Left renal pelvis (tissue), 4 donors: Measurements from ENCODE around the gene TBC1D2B. TPM values are rescaled to one million over a fixed set of nuclear protein-coding genes. Genes with fewer than 3 reads are reported as not detected.

ENCODE experiments used
- DNase-seq, 4 donors: peaks; one replicate each; pipeline ENCODE4 v3.0.0-alpha.2; 2013; ENCODE audit warnings: low read depth in 4 of 4, low spot score in 3 of 4
- polyA plus RNA-seq, 4 donors: library from polyadenylated mRNA; unstranded; fragments of 120-200 nt; gene quantifications; one replicate each; pipeline ENCODE4 v1.2.1, GENCODE V29; 2013; ENCODE audit not compliant: insufficient read length in 4 of 4

Gene TBC1D2B
- polyA plus RNA-seq, 4 donors: 30.1 to 45.4 (median 31.3) TPM

- no peak for DNase-seq
Observed at GRCh38 chr15:78057803-78058202, 19.7 kb downstream of the TBC1D2B start.

GRCh38 chr15:78056714-78057269, 20.7 kb downstream of the TBC1D2B start:
- DNase-seq: no peak

GRCh38 chr15:78055919-78056713, 21.4 kb downstream of the TBC1D2B start:
- no peak for DNase-seq

- no peak for DNase-seq
Observed at GRCh38 chr15:78054966-78055365, 22.5 kb downstream of the TBC1D2B start.

- DNase-seq: no peak
Observed at GRCh38 chr15:78054518-78054917, 23.0 kb downstream of the TBC1D2B start.

GRCh38 chr15:78052545-78052944, 25.0 kb downstream of the TBC1D2B start:
- DNase-seq: no peak

GRCh38 chr15:78052001-78052401, 25.5 kb downstream of the TBC1D2B start:
- no peak for DNase-seq

GRCh38 chr15:78051596-78051995, 25.9 kb downstream of the TBC1D2B start:
- no peak for DNase-seq

GRCh38 chr15:78050826-78051225, 26.7 kb downstream of the TBC1D2B start:
- DNase-seq: no peak

GRCh38 chr15:78050441-78050809, 27.1 kb downstream of the TBC1D2B start:
- DNase-seq: no peak

- no peak for DNase-seq
Observed at GRCh38 chr15:78049691-78050440, 27.6 kb downstream of the TBC1D2B start.

- no peak for DNase-seq
Observed at GRCh38 chr15:78048628-78048920, 28.9 kb downstream of the TBC1D2B start.

GRCh38 chr15:78047761-78048627, 29.5 kb downstream of the TBC1D2B start:
- DNase-seq: no peak

- no peak for DNase-seq
Observed at GRCh38 chr15:78046796-78047341, 30.6 kb downstream of the TBC1D2B start.

- DNase-seq: no peak
Observed at GRCh38 chr15:78045189-78045588, 32.3 kb downstream of the TBC1D2B start.

GRCh38 chr15:78044407-78045155, 32.9 kb downstream of the TBC1D2B start:
- no peak for DNase-seq

- no peak for DNase-seq
Observed at GRCh38 chr15:78041946-78042345, 35.6 kb downstream of the TBC1D2B start.

- no peak for DNase-seq
Observed at GRCh38 chr15:78040653-78041244, 36.8 kb downstream of the TBC1D2B start.

GRCh38 chr15:78038585-78039247, 38.8 kb downstream of the TBC1D2B start:
- DNase-seq: no peak
